Gastroesophageal sphincter (tissue), 4 donors: ENCODE results near the gene DDX5. TPM values are rescaled to one million over a fixed set of nuclear protein-coding genes. Genes with fewer than 3 reads are reported as not detected.

Experiments
- ATAC-seq: fragments of 150-250 bp; one replicate; pipeline ENCODE4 v1.9.1; 2016; ENCODE audit warnings: mild to moderate bottlenecking, moderate library complexity
- H3K27ac ChIP-seq, 4 donors: fragments of 200-600 bp; sonication (generic) in 3 of 4; 1 replicate in 3 of 4; 2 replicates in 1 of 4; pipeline ENCODE4 v1.5.1; 2016 to 2019
- H3K27me3 ChIP-seq: fragments of 200-600 bp; sonication (generic); one replicate; pipeline ENCODE4 v1.5.1; 2019
- H3K36me3 ChIP-seq, 2 donors: fragments of 200-600 bp; sonication (generic); one replicate each; pipeline ENCODE4 v1.5.1; 2019; ENCODE audit warnings: control low read depth in 1 of 2
- H3K4me1 ChIP-seq, 3 donors: fragments of 200-600 bp; sonication (generic); 1 replicate in 2 of 3; 2 replicates in 1 of 3; pipeline ENCODE4 v1.5.1; 2016 to 2019; ENCODE audit warnings: control low read depth in 2 of 3
- H3K4me3 ChIP-seq, 2 donors: fragments of 200-600 bp; sonication (generic); one replicate each; pipeline ENCODE4 v1.5.1; 2019; ENCODE audit warnings: mild to moderate bottlenecking in 1 of 2, moderate library complexity in 1 of 2
- H3K9me3 ChIP-seq, 3 donors: fragments of 200-600 bp; sonication (generic); one replicate each; pipeline ENCODE4 v1.5.1; 2017 to 2019; ENCODE audit warnings: control low read depth in 2 of 3
- EP300 ChIP-seq: sonication (generic); formaldehyde crosslinking; IDR thresholded peaks from one replicate; pipeline ENCODE4 v1.6.1; 2017; ENCODE audit warnings: antibody characterized with exemption, mild to moderate bottlenecking
- POLR2A ChIP-seq, 2 donors: fragments of 450-650 bp; IDR thresholded peaks; one replicate each; pipeline ENCODE4 v1.6.1; 2017; ENCODE audit warnings: antibody characterized with exemption in 2 of 2, mild to moderate bottlenecking in 2 of 2, moderate library complexity in 1 of 2
- POLR2AphosphoS5 ChIP-seq: sonication (generic); formaldehyde crosslinking; IDR thresholded peaks from one replicate; pipeline ENCODE4 v1.6.1; 2017; ENCODE audit warnings: antibody characterized with exemption
- WGBS, 2 donors: methylation state at CpG; one replicate each; pipeline ENCODE4 v1.1.5; 2018; ENCODE audit warnings: low coverage in 1 of 2; 5-methylcytosine and 5-hydroxymethylcytosine counted together
- total RNA-seq, 4 donors: library from RNA; depleted of rRNA; stranded (reverse); fragments of >200 nt; gene quantifications; one replicate each; pipeline ENCODE4 v1.1.0, GENCODE V29; 2016
- TF ChIP-seq, protein P1 (sequence below), 4 experiments: fragments of 200-600 bp in 2 of 4; fragments of 450-650 bp in 2 of 4; sonication (generic) in 1 of 4; IDR thresholded peaks; one replicate each; pipeline ENCODE4 v1.5.1; 2017 to 2019; ENCODE audit warnings: antibody characterized with exemption in 4 of 4, mild to moderate bottlenecking in 2 of 4, moderate library complexity in 2 of 4

Gene DDX5
- total RNA-seq, 4 donors from 2014 or later = 585 to 908 (median 632) TPM

GRCh38 chr17:64458756-64459155 lies 47.3 kb downstream of the DDX5 start:
- no peak overlapping the region for H3K27ac ChIP-seq
- WGBS, 2 donors = 17% methylated on average over 1 of the region's 8 CpGs; no CpG with 5 or more reads in 1 of the 2 donors
- H3K36me3 ChIP-seq = no peaks in the 10 kb centered on the region
- H3K9me3 ChIP-seq = no peaks in the 10 kb centered on the region
- TF ChIP-seq, protein P1, sequence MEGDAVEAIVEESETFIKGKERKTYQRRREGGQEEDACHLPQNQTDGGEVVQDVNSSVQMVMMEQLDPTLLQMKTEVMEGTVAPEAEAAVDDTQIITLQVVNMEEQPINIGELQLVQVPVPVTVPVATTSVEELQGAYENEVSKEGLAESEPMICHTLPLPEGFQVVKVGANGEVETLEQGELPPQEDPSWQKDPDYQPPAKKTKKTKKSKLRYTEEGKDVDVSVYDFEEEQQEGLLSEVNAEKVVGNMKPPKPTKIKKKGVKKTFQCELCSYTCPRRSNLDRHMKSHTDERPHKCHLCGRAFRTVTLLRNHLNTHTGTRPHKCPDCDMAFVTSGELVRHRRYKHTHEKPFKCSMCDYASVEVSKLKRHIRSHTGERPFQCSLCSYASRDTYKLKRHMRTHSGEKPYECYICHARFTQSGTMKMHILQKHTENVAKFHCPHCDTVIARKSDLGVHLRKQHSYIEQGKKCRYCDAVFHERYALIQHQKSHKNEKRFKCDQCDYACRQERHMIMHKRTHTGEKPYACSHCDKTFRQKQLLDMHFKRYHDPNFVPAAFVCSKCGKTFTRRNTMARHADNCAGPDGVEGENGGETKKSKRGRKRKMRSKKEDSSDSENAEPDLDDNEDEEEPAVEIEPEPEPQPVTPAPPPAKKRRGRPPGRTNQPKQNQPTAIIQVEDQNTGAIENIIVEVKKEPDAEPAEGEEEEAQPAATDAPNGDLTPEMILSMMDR (IDR thresholded peaks at IDR 0.05) = no peak
- TF ChIP-seq EP300 = no peak
- no peak for TF ChIP-seq POLR2A (IDR thresholded peaks at IDR 0.05)
- TF ChIP-seq POLR2AphosphoS5 = no peak
- no peaks in the 10 kb centered on the region for H3K27me3 ChIP-seq
- H3K4me3 ChIP-seq = no peak overlapping the region
- no peaks in the 10 kb centered on the region for H3K4me1 ChIP-seq
- ATAC-seq = no peak

DNA sequence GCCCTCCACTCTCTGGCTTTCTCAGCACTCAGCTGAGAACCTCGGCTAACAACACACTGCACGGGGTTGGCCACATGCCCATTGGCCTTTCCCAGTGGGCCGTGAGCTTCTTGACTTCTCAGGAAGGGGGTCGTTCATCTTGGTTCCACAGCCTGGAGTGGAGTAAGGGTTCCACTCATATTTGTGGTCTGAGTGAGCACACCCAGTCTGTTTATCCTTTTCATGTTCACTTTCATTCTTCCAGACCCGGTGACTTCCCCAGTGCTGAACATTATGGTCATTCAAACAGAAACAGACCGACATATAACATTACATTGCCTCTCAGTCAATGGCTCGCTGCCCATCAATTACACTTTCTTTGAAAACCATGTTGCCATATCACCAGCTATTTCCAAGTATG lies 48.9 kb downstream of the DDX5 start:
- 45 to 68% methylated on average over 3 to 6 of the region's 7 CpGs for WGBS, 2 donors
- TF ChIP-seq POLR2AphosphoS5 = no peak
- no peak for TF ChIP-seq EP300
- TF ChIP-seq, protein P1 (IDR thresholded peaks at IDR 0.05) = no peak
- no peak for TF ChIP-seq POLR2A (IDR thresholded peaks at IDR 0.05)
- Histone ChIP-seq H3K27me3 (no peaks in the 10 kb centered on the region), H3K4me1 (no peaks in the 10 kb centered on the region), H3K9me3 (no peaks in the 10 kb centered on the region), H3K4me3 (no peak overlapping the region), H3K27ac (no peak overlapping the region), H3K36me3 (no peaks in the 10 kb centered on the region)
- no peak for ATAC-seq

DNA sequence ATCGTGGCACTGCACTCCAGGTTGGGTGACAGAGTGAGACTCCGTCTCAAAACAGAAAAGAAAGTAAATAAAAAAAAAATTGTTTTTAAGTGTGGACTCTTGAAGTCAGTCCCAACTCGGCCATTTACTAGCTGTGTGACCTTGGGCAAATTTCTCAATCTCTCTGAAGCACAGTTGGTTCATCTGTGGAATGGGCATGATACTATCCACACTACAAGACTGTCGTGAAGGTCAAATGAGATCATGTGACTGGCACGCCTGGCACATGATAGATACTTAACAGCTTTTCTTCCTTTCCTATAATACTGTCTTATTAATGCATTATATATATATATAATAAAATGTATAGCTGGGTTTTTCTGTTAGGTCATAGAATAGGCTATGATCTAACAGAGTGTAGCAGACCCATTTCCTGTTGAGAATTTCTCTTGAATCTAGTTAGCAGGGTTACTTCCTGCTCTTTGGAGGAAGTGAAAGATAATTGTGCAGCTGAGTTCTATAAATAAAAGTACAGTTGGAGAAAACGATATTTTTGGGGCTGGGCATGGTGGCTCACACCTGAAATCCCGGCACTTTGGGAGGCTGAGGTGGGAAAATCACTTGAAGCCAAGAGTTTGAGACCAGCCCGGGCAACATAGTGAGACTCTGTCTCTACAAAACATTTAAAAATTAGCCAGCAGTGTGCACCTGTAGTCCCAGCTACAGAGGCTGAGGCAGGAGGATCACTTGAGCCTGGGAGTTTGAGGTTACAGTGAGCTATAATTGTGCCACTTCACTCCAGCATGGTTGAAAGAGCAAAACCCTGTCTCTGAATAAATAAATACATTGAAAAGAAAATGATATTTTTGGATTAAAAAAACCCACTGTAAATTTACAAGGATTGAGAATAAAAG lies 49.9 kb downstream of the DDX5 start:
- TF ChIP-seq, protein P1 (IDR thresholded peaks at IDR 0.05) = no peak
- no peak for TF ChIP-seq EP300
- no peak for TF ChIP-seq POLR2A (IDR thresholded peaks at IDR 0.05)
- TF ChIP-seq POLR2AphosphoS5 = no peak

GRCh38 chr17:64449545-64449944 lies 56.5 kb downstream of the DDX5 start:
- Histone ChIP-seq H3K4me1 (peaks cover 0 to 7% (median 0%) of the 10 kb centered on the region in 3 donors), H3K36me3 (no peaks in the 10 kb centered on the region), H3K4me3 (no peak overlapping the region), H3K9me3 (no peaks in the 10 kb centered on the region), H3K27ac (peak overlapping the region in 3 of 4 donors; percentile 57 to 66 (median 61)), H3K27me3 (no peaks in the 10 kb centered on the region)
- ATAC-seq = no peak
- 86 to 88% methylated on average over 3 of the region's 3 CpGs for WGBS, 2 donors
- TF ChIP-seq POLR2A (IDR thresholded peaks at IDR 0.05) (no peak), POLR2AphosphoS5 (no peak), EP300 (no peak)
- TF ChIP-seq, protein P1 (IDR thresholded peaks at IDR 0.05) = no peak

More for the DNA sequence above, 49.9 kb downstream of the DDX5 start:
- H3K4me1 ChIP-seq = no peaks in the 10 kb centered on the region
- WGBS, 2 donors = 74 to 78% methylated on average over 6 to 8 of the region's 8 CpGs
- H3K4me3 ChIP-seq = no peak overlapping the region
- H3K9me3 ChIP-seq = no peaks in the 10 kb centered on the region
- H3K27me3 ChIP-seq = no peaks in the 10 kb centered on the region
- no peaks in the 10 kb centered on the region for H3K36me3 ChIP-seq
- H3K27ac ChIP-seq = no peak overlapping the region
- ATAC-seq = no peak
